RWPE2 (cell line): ENCODE data around the gene ZNF337.

Experiments used
- ATAC-seq: fragments of 200-7000 bp; cut with Tn5 transposase; 3 replicates; pipeline ENCODE4 v1.9.1; 2021; ENCODE audit warnings: low read depth
- DNase-seq: peaks from one replicate; pipeline ENCODE4 v3.0.0-alpha.2; 2020; ENCODE audit warnings: low spot score
- H3K27ac ChIP-seq: fragments of 450-650 bp; 2 replicates; pipeline ENCODE4 v1.5.1; 2017; ENCODE audit warnings: mild to moderate bottlenecking; ENCODE audit not compliant: poor library complexity, severe bottlenecking
- H3K27me3 ChIP-seq: fragments of 250-450 bp; sonication (Bioruptor Pico); 2 replicates; pipeline ENCODE4 v1.5.1; 2021; ENCODE audit warnings: mild to moderate bottlenecking, moderate library complexity; ENCODE audit not compliant: insufficient read depth, poor library complexity, severe bottlenecking
- H3K36me3 ChIP-seq: fragments of 250-450 bp; sonication (Bioruptor Pico); 2 replicates; pipeline ENCODE4 v1.5.1; 2020; ENCODE audit warnings: low read depth, mild to moderate bottlenecking, moderate library complexity
- H3K4me1 ChIP-seq: fragments of 250-450 bp; sonication (Bioruptor Pico); 2 replicates; pipeline ENCODE4 v1.5.1; 2021; ENCODE audit warnings: mild to moderate bottlenecking, moderate library complexity; ENCODE audit not compliant: insufficient read depth, poor library complexity, severe bottlenecking
- H3K4me3 ChIP-seq: fragments of 250-450 bp; sonication (Bioruptor Pico); 2 replicates; pipeline ENCODE4 v1.5.1; 2021; ENCODE audit warnings: mild to moderate bottlenecking, moderate library complexity; ENCODE audit not compliant: severe bottlenecking
- H3K9me3 ChIP-seq: fragments of 250-450 bp; sonication (Bioruptor Pico); 2 replicates; pipeline ENCODE4 v1.5.1; 2021; ENCODE audit warnings: mild to moderate bottlenecking, moderate library complexity; ENCODE audit not compliant: severe bottlenecking
- TF ChIP-seq, protein P1 (sequence below): fragments of 450-650 bp; IDR thresholded peaks from one replicate; pipeline ENCODE4 v1.5.1; 2017; ENCODE audit warnings: mild to moderate bottlenecking, moderate library complexity; ENCODE audit not compliant: poor library complexity, severe bottlenecking

The ZNF337 gene

DNA sequence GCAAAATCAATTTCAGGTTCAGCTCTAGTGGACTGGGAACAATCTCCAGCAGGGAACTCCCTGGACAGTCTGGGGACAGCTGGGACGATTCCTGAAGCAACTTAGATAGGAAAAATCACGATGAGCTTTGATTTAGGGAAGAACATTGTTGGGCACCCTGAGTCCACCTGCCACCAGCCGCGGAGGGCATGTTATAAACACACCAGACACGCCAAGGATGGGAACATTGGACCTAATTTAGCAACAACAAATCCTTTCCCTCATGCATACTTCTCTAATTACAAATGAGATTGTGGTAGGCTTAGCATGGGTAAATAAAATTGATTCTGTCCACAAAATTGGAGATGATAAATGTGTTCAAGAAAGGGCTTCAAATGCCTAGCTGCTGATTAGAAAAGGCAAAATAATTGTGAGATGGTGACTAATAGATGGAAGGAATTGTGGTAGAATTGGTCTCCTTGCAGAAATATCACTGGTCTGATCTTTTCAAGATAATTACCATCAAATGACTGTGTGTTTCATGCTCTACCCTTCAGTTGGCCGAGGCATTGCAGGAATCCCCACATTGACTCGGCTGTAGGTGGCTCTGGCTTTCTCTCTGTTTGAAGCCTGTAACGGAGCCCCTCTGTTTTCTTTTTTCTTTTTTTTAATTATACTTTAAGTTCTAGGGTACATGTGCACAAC lies 66.7 kb downstream of the ZNF337 start:
- Histone ChIP-seq H3K36me3 (peaks cover 10% of the 10 kb centered on the region; the same call in 1 of the 2 replicates), H3K9me3 (no peaks in the 10 kb centered on the region), H3K27me3 (no peaks in the 10 kb centered on the region), H3K4me1 (peaks cover 18% of the 10 kb centered on the region), H3K27ac (no peak overlapping the region), H3K4me3 (no peak overlapping the region)
- no peak for DNase-seq
- TF ChIP-seq, protein P1, sequence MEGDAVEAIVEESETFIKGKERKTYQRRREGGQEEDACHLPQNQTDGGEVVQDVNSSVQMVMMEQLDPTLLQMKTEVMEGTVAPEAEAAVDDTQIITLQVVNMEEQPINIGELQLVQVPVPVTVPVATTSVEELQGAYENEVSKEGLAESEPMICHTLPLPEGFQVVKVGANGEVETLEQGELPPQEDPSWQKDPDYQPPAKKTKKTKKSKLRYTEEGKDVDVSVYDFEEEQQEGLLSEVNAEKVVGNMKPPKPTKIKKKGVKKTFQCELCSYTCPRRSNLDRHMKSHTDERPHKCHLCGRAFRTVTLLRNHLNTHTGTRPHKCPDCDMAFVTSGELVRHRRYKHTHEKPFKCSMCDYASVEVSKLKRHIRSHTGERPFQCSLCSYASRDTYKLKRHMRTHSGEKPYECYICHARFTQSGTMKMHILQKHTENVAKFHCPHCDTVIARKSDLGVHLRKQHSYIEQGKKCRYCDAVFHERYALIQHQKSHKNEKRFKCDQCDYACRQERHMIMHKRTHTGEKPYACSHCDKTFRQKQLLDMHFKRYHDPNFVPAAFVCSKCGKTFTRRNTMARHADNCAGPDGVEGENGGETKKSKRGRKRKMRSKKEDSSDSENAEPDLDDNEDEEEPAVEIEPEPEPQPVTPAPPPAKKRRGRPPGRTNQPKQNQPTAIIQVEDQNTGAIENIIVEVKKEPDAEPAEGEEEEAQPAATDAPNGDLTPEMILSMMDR = no peak
- ATAC-seq = no peak

DNA sequence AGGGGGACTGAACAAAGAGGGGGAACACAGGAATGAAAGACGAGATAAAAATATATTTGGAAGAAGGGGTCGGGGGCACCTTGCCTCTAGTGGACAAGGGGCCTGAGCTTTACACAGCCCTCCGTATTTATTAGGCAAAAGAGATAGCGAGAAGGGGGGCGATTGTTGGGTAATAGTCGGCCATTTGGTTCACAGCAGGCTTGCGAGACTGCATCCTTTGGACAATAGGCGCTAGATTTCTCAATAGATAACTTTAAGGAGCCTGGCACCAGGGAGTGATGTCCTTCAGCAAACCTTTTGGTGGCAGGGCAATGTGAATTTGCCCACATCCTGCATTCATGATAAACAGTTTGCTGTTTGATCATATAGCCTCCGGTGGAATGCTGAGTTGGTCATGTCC lies 69.9 kb downstream of the ZNF337 start:
- Histone ChIP-seq H3K4me1 (peaks cover 14% of the 10 kb centered on the region), H3K9me3 (no peaks in the 10 kb centered on the region), H3K27me3 (no peaks in the 10 kb centered on the region), H3K27ac (no peak overlapping the region), H3K4me3 (no peak overlapping the region), H3K36me3 (no peaks in the 10 kb centered on the region)
- TF ChIP-seq, protein P1 = no peak
- ATAC-seq (no peak), DNase-seq (no peak)

DNA sequence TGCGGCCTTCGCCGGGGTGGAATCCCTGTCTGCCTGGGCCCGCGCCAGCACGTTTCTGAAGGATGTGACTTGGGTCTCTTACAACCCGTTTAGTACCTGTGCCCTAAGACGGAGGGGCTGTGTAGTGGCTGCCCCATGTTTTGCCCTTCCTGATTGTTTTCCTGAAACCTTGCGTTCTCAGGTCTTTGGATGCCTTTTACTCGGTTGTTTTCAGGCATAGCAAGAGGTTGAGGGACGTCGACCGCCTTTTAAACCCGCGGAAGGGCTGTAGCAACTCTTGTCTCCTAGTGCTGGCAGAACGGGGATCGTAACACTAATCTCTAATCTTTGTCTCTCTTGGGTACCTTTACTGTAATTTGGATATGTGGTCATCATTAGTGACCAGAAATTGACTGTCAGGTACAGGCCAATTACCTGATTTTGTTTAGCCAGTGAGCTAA lies 72.1 kb downstream of the ZNF337 start:
- H3K9me3 ChIP-seq = no peaks in the 10 kb centered on the region
- peaks cover 14% of the 10 kb centered on the region for H3K4me1 ChIP-seq
- H3K4me3 ChIP-seq = peak overlapping the region; percentile 79
- H3K27me3 ChIP-seq = no peaks in the 10 kb centered on the region
- H3K36me3 ChIP-seq = no peaks in the 10 kb centered on the region
- peak overlapping the region; percentile 90 for H3K27ac ChIP-seq
- TF ChIP-seq, protein P1 = no peak
- DNase-seq = no peak
- no peak for ATAC-seq
